ENCODE data around the gene KLF12.

GRCh38 chr13:74148352-74148751, 14.1 kb upstream of the KLF12 start:
- TF ChIP-seq CTCF (IDR thresholded peaks at IDR 0.05; ENCODE audit: low read length) (no peak), EZH2 (IDR thresholded peaks at IDR 0.05; ENCODE audit: borderline replicate concordance, low read length) (no peak)
